ENCODE measurements around the gene SAMD13.
"Not testable (repeated sequence)": the region's sequence is repeated elsewhere in the genome, so short reads cannot be mapped to it uniquely, and the experiment has no call there.

The SAMD13 gene

GRCh38 chr1:84278905-84279304 is 22.6 kb upstream of the SAMD13 start:
- in situ Hi-C loops (cut with HindIII; ENCODE audit: low sequenced_read_pairs) = no loop called here
- H3K4me3 ChIP-seq (ENCODE audit: low read depth, low read length) = no peak overlapping the region
- no peak for DNase-seq (ENCODE audit: low read depth, low spot score)
- no peak for TF ChIP-seq CTCF (IDR thresholded peaks at IDR 0.05; ENCODE audit: low read depth, low read length)

- H3K4me3 ChIP-seq (ENCODE audit: low read depth, low read length) = no peak overlapping the region
- TF ChIP-seq CTCF (IDR thresholded peaks at IDR 0.05; ENCODE audit: low read depth, low read length) = no peak
- in situ Hi-C loops (cut with HindIII; ENCODE audit: low sequenced_read_pairs) = no loop called here
- no peak for DNase-seq (ENCODE audit: low read depth, low spot score)
Measured at GRCh38 chr1:84280912-84281311, 20.6 kb upstream of the SAMD13 start.

- in situ Hi-C loops (cut with HindIII; ENCODE audit: low sequenced_read_pairs) = no loop called here
- no peak for TF ChIP-seq CTCF (IDR thresholded peaks at IDR 0.05; ENCODE audit: low read depth, low read length)
- DNase-seq (ENCODE audit: low read depth, low spot score) = no peak
- no peak overlapping the region for H3K4me3 ChIP-seq (ENCODE audit: low read depth, low read length)
Measured at GRCh38 chr1:84282780-84283333, 18.7 kb upstream of the SAMD13 start.

- no peak overlapping the region for H3K4me3 ChIP-seq (ENCODE audit: low read depth, low read length)
- no peak for DNase-seq (ENCODE audit: low read depth, low spot score)
- in situ Hi-C loops (cut with HindIII; ENCODE audit: low sequenced_read_pairs) = no loop called here
- TF ChIP-seq CTCF (IDR thresholded peaks at IDR 0.05; ENCODE audit: low read depth, low read length) = no peak
Measured at GRCh38 chr1:84283381-84283780, 18.1 kb upstream of the SAMD13 start.

- TF ChIP-seq CTCF (IDR thresholded peaks at IDR 0.05; ENCODE audit: low read depth, low read length) = no peak
- peak; percentile 41 for DNase-seq (ENCODE audit: low read depth, low spot score)
- H3K4me3 ChIP-seq (ENCODE audit: low read depth, low read length) = no peak overlapping the region
- in situ Hi-C loops (cut with HindIII; ENCODE audit: low sequenced_read_pairs) = no loop called here
Measured at GRCh38 chr1:84286071-84286470, 15.4 kb upstream of the SAMD13 start.

- in situ Hi-C loops (cut with HindIII; ENCODE audit: low sequenced_read_pairs); H3K4me3 ChIP-seq (ENCODE audit: low read depth, low read length); DNase-seq (ENCODE audit: low read depth, low spot score): not testable (repeated sequence)
Measured at GRCh38 chr1:84287389-84287788, 14.1 kb upstream of the SAMD13 start.

- in situ Hi-C loops (cut with HindIII; ENCODE audit: low sequenced_read_pairs) = no loop called here
Measured at GRCh38 chr1:84289169-84289785, 12.2 kb upstream of the SAMD13 start.

More at GRCh38 chr1:84289169-84289785, 12.2 kb upstream of the SAMD13 start:
- H3K4me3 ChIP-seq (ENCODE audit: low read depth, low read length) = no peak overlapping the region
- no peak for DNase-seq (ENCODE audit: low read depth, low spot score)
- TF ChIP-seq CTCF (IDR thresholded peaks at IDR 0.05; ENCODE audit: low read depth, low read length) = no peak

Measured in astrocyte of the spinal cord (primary cell).